Measurements from ENCODE around the gene RYR1. TPM values are rescaled to one million over a fixed set of nuclear protein-coding genes. Genes with fewer than 3 reads are reported as not detected.
"Not testable (repeated sequence)": the region's sequence is repeated elsewhere in the genome, so short reads cannot be mapped to it uniquely, and the experiment has no call there.

The RYR1 gene
- total RNA-seq, 4 donors from 2014 or later = 0.54 to 1.6 (median 0.61) TPM

- peaks cover 2 to 6% of the 10 kb centered on the region in 2 donors for H3K4me1 ChIP-seq
- no peaks in the 10 kb centered on the region for H3K36me3 ChIP-seq
- intact Hi-C loops (cut with DNase I) = no loop called here
- H3K27ac ChIP-seq = no peak overlapping the region
- WGBS, 2 donors = 32 to 39% methylated on average over 6 of the region's 6 CpGs
- H3K4me3 ChIP-seq (replicated peaks in 1 of 3) = no peak overlapping the region
- peak in 1 of 2 donors; percentile 30 for DNase-seq
- no peaks in the 10 kb centered on the region for H3K9me3 ChIP-seq
- H3K27me3 ChIP-seq = no peaks in the 10 kb centered on the region
- TF ChIP-seq CTCF (IDR thresholded peaks at IDR 0.05) = no peak
- TF ChIP-seq POLR2A (IDR thresholded peaks at IDR 0.05) = no peak
These were observed 159.4 kb downstream of the RYR1 start for GRCh38 chr19:38592940-38593339.

GRCh38 chr19:38596057-38596981 is 162.8 kb downstream of the RYR1 start:
- Histone ChIP-seq H3K27me3 (no peaks in the 10 kb centered on the region), H3K36me3 (no peaks in the 10 kb centered on the region), H3K9me3 (no peaks in the 10 kb centered on the region), H3K27ac (no peak overlapping the region), H3K4me3 (replicated peaks in 1 of 3) (peak overlapping the region in 1 of 3 donors; percentile 14), H3K4me1 (peaks cover 2 to 6% of the 10 kb centered on the region in 2 donors)
- DNase-seq = peak; percentile 24 to 35
- intact Hi-C loops (cut with DNase I) = no loop called here
- WGBS, 2 donors = 13 to 19% methylated on average over 27 to 52 of the region's 55 CpGs
- no peak for TF ChIP-seq POLR2A (IDR thresholded peaks at IDR 0.05)
- no peak for TF ChIP-seq CTCF (IDR thresholded peaks at IDR 0.05)

GRCh38 chr19:38597075-38597474 is 163.6 kb downstream of the RYR1 start:
- DNase-seq = no peak
- intact Hi-C loops (cut with DNase I) = no loop called here
- Histone ChIP-seq H3K27ac (no peak overlapping the region), H3K9me3 (no peaks in the 10 kb centered on the region), H3K4me3 (replicated peaks in 1 of 3) (no peak overlapping the region), H3K27me3 (no peaks in the 10 kb centered on the region), H3K4me1 (peaks cover 2 to 6% of the 10 kb centered on the region in 2 donors), H3K36me3 (no peaks in the 10 kb centered on the region)
- TF ChIP-seq POLR2A (IDR thresholded peaks at IDR 0.05) (no peak), CTCF (IDR thresholded peaks at IDR 0.05) (no peak)
- WGBS, 2 donors = 77 to 85% methylated on average over 11 of the region's 11 CpGs

GRCh38 chr19:38599722-38600121 is 166.2 kb downstream of the RYR1 start:
- Histone ChIP-seq H3K4me3 (replicated peaks in 1 of 3) (no peak overlapping the region), H3K27ac (no peak overlapping the region), H3K9me3 (no peaks in the 10 kb centered on the region), H3K27me3 (no peaks in the 10 kb centered on the region), H3K36me3 (no peaks in the 10 kb centered on the region), H3K4me1 (peaks cover 2 to 6% of the 10 kb centered on the region in 2 donors)
- DNase-seq = no peak
- 87 to 96% methylated on average over 11 of the region's 11 CpGs for WGBS, 2 donors
- intact Hi-C loops (cut with DNase I) = no loop called here
- TF ChIP-seq POLR2A (IDR thresholded peaks at IDR 0.05) (no peak), CTCF (IDR thresholded peaks at IDR 0.05) (no peak)

- DNase-seq; H3K4me3 ChIP-seq (replicated peaks in 1 of 3); H3K4me1 ChIP-seq; H3K27ac ChIP-seq; intact Hi-C loops (cut with DNase I); H3K36me3 ChIP-seq; H3K27me3 ChIP-seq; H3K9me3 ChIP-seq: not testable (repeated sequence)
- WGBS, 2 donors = 95 to 96% methylated on average over 5 of the region's 5 CpGs
These were observed 169.4 kb downstream of the RYR1 start for GRCh38 chr19:38602856-38603255.

All from thyroid gland (tissue), 4 donors.